Activated CD4-positive, alpha-beta T cell treated with anti-CD3 and anti-CD28 coated beads, Interleukin-2, amount 10 ng/mL, durations not matched to agents 7 days and 5 days (primary cell): ENCODE results near the gene ELF1. TPM values are rescaled to one million over a fixed set of nuclear protein-coding genes. Genes with fewer than 3 reads are reported as not detected.
"Not testable (repeated sequence)": the region's sequence is repeated elsewhere in the genome, so short reads cannot be mapped to it uniquely, and the experiment has no call there.

ENCODE experiments used
- CTCF ChIA-PET: fragments of 350-600 bp; sonication (Branson Sonifier 250); formaldehyde crosslinking; loops from one replicate; lab custom pipeline; 2021; ENCODE audit warnings: antibody characterized with exemption; lab: Charles Lee
- POLR2A ChIA-PET: fragments of 350-600 bp; sonication (Branson Sonifier 250); formaldehyde crosslinking; loops from one replicate; lab custom pipeline; 2021; ENCODE audit warnings: antibody characterized with exemption; lab: Charles Lee
- DNase-seq: peaks from one replicate; pipeline ENCODE4 v3.0.0-alpha.2; 2020
- H3K27ac Mint-ChIP-seq: one replicate; pipeline ENCODE4 v1.8.0; 2021; ENCODE audit warnings: mild to moderate bottlenecking, moderate library complexity, mixed read lengths
- H3K27me3 Mint-ChIP-seq: one replicate; pipeline ENCODE4 v1.8.0; 2021; ENCODE audit warnings: mixed read lengths
- H3K36me3 Mint-ChIP-seq: one replicate; pipeline ENCODE4 v1.8.0; 2021; ENCODE audit warnings: low read depth, mixed read lengths
- H3K4me1 Mint-ChIP-seq: one replicate; pipeline ENCODE4 v1.8.0; 2021; ENCODE audit warnings: mixed read lengths
- H3K4me3 Mint-ChIP-seq: one replicate; pipeline ENCODE4 v1.8.0; 2021; ENCODE audit warnings: mild to moderate bottlenecking, moderate library complexity, mixed read lengths
- H3K9me3 Mint-ChIP-seq: one replicate; pipeline ENCODE4 v1.8.0; 2021; ENCODE audit warnings: mixed read lengths
- total RNA-seq, 2 experiments: library from RNA; stranded (reverse); gene quantifications; one replicate each; pipeline ENCODE4 v1.2.3, GENCODE V29; 2021

ELF1 gene
- total RNA-seq, 2 experiments from 2014 or later: 125 to 149 TPM

DNA sequence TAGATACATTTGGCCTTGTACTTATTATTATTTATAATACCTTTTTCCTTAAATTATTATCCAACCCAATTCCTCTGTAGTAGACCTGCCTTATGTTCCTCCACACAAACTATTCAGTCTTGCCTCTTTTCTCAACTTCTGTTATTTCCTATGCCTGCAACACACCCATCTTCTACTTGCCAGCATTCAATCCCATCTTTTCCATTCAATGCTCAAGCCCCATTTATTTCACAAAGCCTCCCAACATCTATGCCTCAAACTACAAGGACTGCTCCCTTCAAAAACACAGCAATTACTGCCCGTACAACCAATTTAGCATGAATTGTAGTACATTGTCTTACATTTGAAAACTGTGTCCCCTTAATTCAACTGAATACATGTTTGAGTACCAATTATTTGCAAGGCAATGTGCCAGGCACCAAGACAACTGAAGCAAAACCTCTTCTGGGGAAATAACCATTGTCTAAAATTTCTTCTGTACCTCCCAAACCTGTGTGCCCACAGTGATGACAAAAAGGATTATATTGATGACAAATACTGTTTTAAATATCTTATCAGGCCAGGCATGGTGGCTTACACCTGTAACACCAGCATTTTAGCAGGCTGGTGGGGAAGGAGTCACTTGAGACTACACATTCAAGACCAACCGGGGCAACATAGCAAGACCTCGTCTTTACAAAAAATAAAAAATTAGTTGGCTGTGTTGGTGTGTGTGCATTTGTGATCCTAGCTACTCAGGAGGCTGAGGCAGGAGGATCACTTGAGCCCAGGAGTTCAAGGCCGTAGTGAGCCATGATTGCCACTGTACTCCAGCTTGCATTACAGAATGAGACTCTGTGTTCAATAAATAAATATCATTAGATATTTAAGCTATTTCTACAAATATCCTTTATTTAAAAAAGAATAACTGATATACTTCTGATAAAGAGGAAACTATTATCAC, 35.1 kb downstream of the ELF1 start:
- no peaks in the 10 kb centered on the region for H3K9me3 Mint-ChIP-seq
- peak overlapping the region; percentile 95 for H3K27ac Mint-ChIP-seq
- peaks cover 36% of the 10 kb centered on the region for H3K36me3 Mint-ChIP-seq
- POLR2A ChIA-PET: no interaction called here
- H3K4me3 Mint-ChIP-seq: peak overlapping the region; percentile 80
- peaks cover 58% of the 10 kb centered on the region for H3K4me1 Mint-ChIP-seq
- CTCF ChIA-PET: interaction anchor here (0.6 to 1.8 kb wide), 4 partner anchors 10 to 25 kb away, joined by 3 to 9 read pairs (median 4); no protein-coding TSS in a partner anchor
- DNase-seq: no peak
- H3K27me3 Mint-ChIP-seq: no peaks in the 10 kb centered on the region

GRCh38 chr13:40983259-40983658, 35.9 kb downstream of the ELF1 start:
- Mint-ChIP-seq H3K36me3 (peaks cover 39% of the 10 kb centered on the region), H3K4me1 (peaks cover 59% of the 10 kb centered on the region), H3K27me3 (no peaks in the 10 kb centered on the region), H3K4me3 (peak overlapping the region; percentile 96), H3K9me3 (no peaks in the 10 kb centered on the region), H3K27ac (peak overlapping the region; percentile 89)
- ChIA-PET CTCF (no interaction called here), POLR2A (no interaction called here)
- DNase-seq: no peak

DNA sequence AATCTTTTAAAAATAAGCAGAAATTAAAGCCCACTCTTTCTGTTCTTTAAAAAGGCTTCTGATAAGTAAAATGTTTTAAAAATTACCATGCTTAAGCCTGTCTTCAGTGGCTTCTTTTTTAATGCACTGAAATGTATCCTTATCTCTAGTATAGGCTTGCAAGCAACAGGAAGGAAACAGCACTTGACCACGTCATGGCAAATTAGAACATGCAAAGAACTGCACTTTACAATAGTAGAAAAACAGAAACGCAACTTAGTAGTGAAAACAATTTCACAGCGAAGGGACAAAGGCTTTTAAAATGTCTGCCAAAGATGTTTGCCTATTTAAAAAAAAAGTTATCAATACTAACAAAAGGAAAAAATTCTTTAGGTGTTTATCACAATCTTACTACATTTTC, 36.3 kb downstream of the ELF1 start:
- DNase-seq: peak; percentile 80
- Mint-ChIP-seq H3K27me3 (no peaks in the 10 kb centered on the region), H3K36me3 (peaks cover 42% of the 10 kb centered on the region), H3K27ac (peak overlapping the region; percentile 89), H3K4me1 (peaks cover 58% of the 10 kb centered on the region), H3K4me3 (peak overlapping the region; percentile 96), H3K9me3 (no peaks in the 10 kb centered on the region)
- CTCF ChIA-PET: interaction anchor here (1.2 kb wide), 1 partner anchor 28 kb away, joined by 3 read pairs; no protein-coding TSS in a partner anchor
- POLR2A ChIA-PET: interaction anchor here (1.1 kb wide), 1 partner anchor 35 kb away, joined by 15 read pairs; no protein-coding TSS in a partner anchor

GRCh38 chr13:40981949-40982348, 37.2 kb downstream of the ELF1 start:
- Mint-ChIP-seq H3K27ac (peak overlapping the region; percentile 89), H3K27me3 (no peaks in the 10 kb centered on the region), H3K4me3 (peak overlapping the region; percentile 96), H3K4me1 (peaks cover 62% of the 10 kb centered on the region), H3K9me3 (no peaks in the 10 kb centered on the region), H3K36me3 (peaks cover 46% of the 10 kb centered on the region)
- POLR2A ChIA-PET: interaction anchor here (0.7 to 1.1 kb wide), 2 partner anchors 33 to 36 kb away, joined by 3 to 15 read pairs; no protein-coding TSS in a partner anchor
- no peak for DNase-seq
- CTCF ChIA-PET: interaction anchor here (0.7 to 1.4 kb wide), 3 partner anchors 12 to 581 kb away, joined by 3 to 4 read pairs (median 3); no protein-coding TSS in a partner anchor

- peak; percentile 33 for DNase-seq
- Mint-ChIP-seq H3K27ac (peak overlapping the region; percentile 89), H3K36me3 (peaks cover 50% of the 10 kb centered on the region)
Observed at GRCh38 chr13:40981361-40981760, 37.8 kb downstream of the ELF1 start.

GRCh38 chr13:40980461-40980860, 38.7 kb downstream of the ELF1 start:
- POLR2A ChIA-PET: interaction anchor here (1.0 to 1.4 kb wide), 2 partner anchors 35 to 38 kb away, joined by 3 to 4 read pairs; partner anchors contain the start of gene ELF1
- peaks cover 58% of the 10 kb centered on the region for H3K36me3 Mint-ChIP-seq
- DNase-seq: peak; percentile 58

More at GRCh38 chr13:40981361-40981760, 37.8 kb downstream of the ELF1 start:
- H3K4me3 Mint-ChIP-seq: peak overlapping the region; percentile 96
- no peaks in the 10 kb centered on the region for H3K27me3 Mint-ChIP-seq
- POLR2A ChIA-PET: interaction anchor here (0.7 to 1.4 kb wide), 4 partner anchors 33 to 38 kb away, joined by 3 to 15 read pairs (median 4); partner anchors contain the start of gene ELF1
- peaks cover 64% of the 10 kb centered on the region for H3K4me1 Mint-ChIP-seq
- H3K9me3 Mint-ChIP-seq: no peaks in the 10 kb centered on the region
- CTCF ChIA-PET: interaction anchor here (1.2 to 1.4 kb wide), 3 partner anchors 9 to 30 kb away, joined by 3 to 4 read pairs (median 4); no protein-coding TSS in a partner anchor

GRCh38 chr13:40979232-40979631, 39.9 kb downstream of the ELF1 start:
- Mint-ChIP-seq H3K9me3 (no peaks in the 10 kb centered on the region), H3K27ac (peak overlapping the region; percentile 61), H3K4me3 (peak overlapping the region; percentile 96), H3K4me1 (peaks cover 68% of the 10 kb centered on the region), H3K36me3 (peaks cover 65% of the 10 kb centered on the region), H3K27me3 (no peaks in the 10 kb centered on the region)
- POLR2A ChIA-PET: interaction anchor here (0.6 to 1.3 kb wide), 5 partner anchors 17 to 40 kb away, joined by 3 to 4 read pairs (median 4); partner anchors contain the start of gene ELF1
- no peak for DNase-seq
- CTCF ChIA-PET: interaction anchor here (0.8 to 1.2 kb wide), 3 partner anchors 14 to 42 kb away, joined by 3 to 10 read pairs (median 4); no protein-coding TSS in a partner anchor

More at GRCh38 chr13:40980461-40980860, 38.7 kb downstream of the ELF1 start:
- Mint-ChIP-seq H3K27me3 (no peaks in the 10 kb centered on the region), H3K4me3 (peak overlapping the region; percentile 96), H3K9me3 (no peaks in the 10 kb centered on the region), H3K27ac (peak overlapping the region; percentile 89), H3K4me1 (peaks cover 64% of the 10 kb centered on the region)
- CTCF ChIA-PET: interaction anchor here (1.2 kb wide), 1 partner anchor 10 kb away, joined by 4 read pairs; no protein-coding TSS in a partner anchor

DNA sequence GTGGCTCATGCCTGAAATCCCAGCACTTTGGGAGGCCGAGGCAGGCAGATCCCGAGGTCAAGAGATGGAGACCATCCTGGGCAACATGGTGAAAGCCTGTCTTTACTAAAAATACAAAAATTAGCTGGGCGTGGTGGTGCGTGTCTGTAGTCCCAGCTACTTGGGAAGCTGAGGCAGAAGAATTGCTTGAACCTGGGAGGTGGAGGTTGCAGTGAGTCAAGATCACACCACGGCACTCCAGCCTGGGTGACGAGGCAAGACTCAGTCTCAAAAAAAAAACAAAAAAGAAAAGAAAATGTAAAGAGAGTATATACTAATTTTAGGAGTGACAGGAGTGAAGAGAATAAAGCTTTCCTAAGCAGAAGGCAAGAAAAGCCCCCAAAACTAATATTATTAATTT, 41.0 kb downstream of the ELF1 start:
- peak overlapping the region; percentile 85 for H3K27ac Mint-ChIP-seq
- ChIA-PET POLR2A (interaction anchor here (1.3 kb wide), 1 partner anchor 34 kb away, joined by 4 read pairs; no protein-coding TSS in a partner anchor), CTCF (interaction anchor here (0.6 kb wide), 1 partner anchor 34 kb away, joined by 3 read pairs; no protein-coding TSS in a partner anchor)
- H3K36me3 Mint-ChIP-seq: peaks cover 63% of the 10 kb centered on the region
- H3K4me1 Mint-ChIP-seq: peaks cover 67% of the 10 kb centered on the region
- H3K4me3 Mint-ChIP-seq: peak overlapping the region; percentile 74
- not testable (repeated sequence) for DNase-seq, H3K9me3 Mint-ChIP-seq, H3K27me3 Mint-ChIP-seq

- CTCF ChIA-PET: interaction anchor here (1.5 to 2.1 kb wide), 3 partner anchors 9 to 85 kb away, joined by 3 to 7 read pairs (median 7); no protein-coding TSS in a partner anchor
- Mint-ChIP-seq H3K36me3 (peaks cover 56% of the 10 kb centered on the region), H3K9me3 (no peaks in the 10 kb centered on the region), H3K27me3 (no peaks in the 10 kb centered on the region), H3K4me1 (peaks cover 83% of the 10 kb centered on the region), H3K27ac (no peak overlapping the region), H3K4me3 (no peak overlapping the region)
- POLR2A ChIA-PET: no interaction called here
- no peak for DNase-seq
Observed at GRCh38 chr13:40975441-40975840, 43.7 kb downstream of the ELF1 start.

GRCh38 chr13:40974460-40975407, 44.4 kb downstream of the ELF1 start:
- Mint-ChIP-seq H3K9me3 (no peaks in the 10 kb centered on the region), H3K4me3 (peak overlapping the region; percentile 36), H3K4me1 (peaks cover 88% of the 10 kb centered on the region), H3K27ac (peak overlapping the region; percentile 11), H3K27me3 (no peaks in the 10 kb centered on the region), H3K36me3 (peaks cover 50% of the 10 kb centered on the region)
- DNase-seq: peak; percentile 62
- POLR2A ChIA-PET: interaction anchor here (0.6 kb wide), 2 partner anchors 30 to 38 kb away, joined by 8 read pairs; no protein-coding TSS in a partner anchor
- CTCF ChIA-PET: interaction anchor here (0.5 to 2.1 kb wide), 13 partner anchors 8 to 192 kb away, joined by 3 to 9 read pairs (median 4); no protein-coding TSS in a partner anchor

- Mint-ChIP-seq H3K36me3 (peaks cover 48% of the 10 kb centered on the region), H3K27ac (no peak overlapping the region), H3K27me3 (no peaks in the 10 kb centered on the region), H3K4me3 (peak overlapping the region; percentile 8), H3K4me1 (peaks cover 89% of the 10 kb centered on the region), H3K9me3 (no peaks in the 10 kb centered on the region)
- POLR2A ChIA-PET: no interaction called here
- no peak for DNase-seq
- CTCF ChIA-PET: interaction anchor here (0.9 to 2.1 kb wide), 5 partner anchors 11 to 87 kb away, joined by 3 to 7 read pairs (median 4); no protein-coding TSS in a partner anchor
Observed at GRCh38 chr13:40973409-40973808, 45.7 kb downstream of the ELF1 start.
